ENCODE measurements around the gene WDPCP. TPM values are rescaled to one million over a fixed set of nuclear protein-coding genes. Genes with fewer than 3 reads are reported as not detected.
"Not testable (repeated sequence)": the region's sequence is repeated elsewhere in the genome, so short reads cannot be mapped to it uniquely, and the experiment has no call there.

WDPCP gene
- polyA plus RNA-seq, 3 donors = 12.3 to 16.2 (median 15.5) TPM

GRCh38 chr2:63334910-63335309 lies 253.4 kb downstream of the WDPCP start:
- no peak for DNase-seq (ENCODE audit: extremely low read depth in 1 of 11, low read depth in 9 of 11, low spot score in 4 of 11)

DNA sequence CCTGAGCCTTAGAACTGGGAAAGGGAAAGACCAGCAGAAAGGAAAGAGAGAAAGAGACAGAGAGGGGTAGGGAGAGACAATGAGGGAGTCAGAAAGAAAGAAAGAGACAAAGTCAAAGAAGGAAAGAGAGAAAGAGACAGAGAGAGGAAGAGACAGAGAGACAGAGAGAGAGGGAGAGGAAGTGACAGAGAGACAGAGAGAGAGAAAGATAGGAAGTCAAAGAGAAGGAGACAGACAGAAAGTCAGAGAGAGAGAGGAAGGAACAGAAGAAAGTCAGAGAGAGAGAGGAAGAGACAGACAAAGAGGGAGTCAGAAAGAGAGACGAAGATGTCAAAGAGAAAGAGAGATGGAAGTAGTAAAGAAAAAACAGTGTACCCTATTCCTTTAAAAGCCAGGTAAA lies 261.8 kb downstream of the WDPCP start:
- no peak for DNase-seq (ENCODE audit: extremely low read depth in 1 of 11, low read depth in 9 of 11, low spot score in 4 of 11)

GRCh38 chr2:63323662-63324061 lies 264.6 kb downstream of the WDPCP start:
- DNase-seq (ENCODE audit: extremely low read depth in 1 of 11, low read depth in 9 of 11, low spot score in 4 of 11) = not testable (repeated sequence)

DNA sequence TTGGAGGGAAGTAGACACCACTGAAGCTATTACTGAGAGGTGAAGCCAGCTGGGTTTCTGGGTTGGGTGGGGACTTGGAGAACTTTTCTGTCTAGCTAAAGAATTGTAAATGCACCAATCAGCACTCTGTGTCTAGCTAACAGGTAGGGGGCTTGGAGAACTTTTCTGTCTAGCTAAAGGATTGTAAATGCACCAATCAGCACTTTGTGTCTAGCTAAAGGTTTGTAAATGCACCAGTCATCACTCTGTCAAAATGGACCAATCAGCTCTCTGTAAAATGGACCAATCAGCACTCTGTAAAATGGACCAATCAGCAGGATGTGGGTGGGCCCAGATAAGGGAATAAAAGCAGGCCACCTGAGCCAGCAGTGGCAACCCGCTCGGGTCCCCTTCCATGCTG lies 266.3 kb downstream of the WDPCP start:
- not testable (repeated sequence) for DNase-seq (ENCODE audit: extremely low read depth in 1 of 11, low read depth in 9 of 11, low spot score in 4 of 11)

DNA sequence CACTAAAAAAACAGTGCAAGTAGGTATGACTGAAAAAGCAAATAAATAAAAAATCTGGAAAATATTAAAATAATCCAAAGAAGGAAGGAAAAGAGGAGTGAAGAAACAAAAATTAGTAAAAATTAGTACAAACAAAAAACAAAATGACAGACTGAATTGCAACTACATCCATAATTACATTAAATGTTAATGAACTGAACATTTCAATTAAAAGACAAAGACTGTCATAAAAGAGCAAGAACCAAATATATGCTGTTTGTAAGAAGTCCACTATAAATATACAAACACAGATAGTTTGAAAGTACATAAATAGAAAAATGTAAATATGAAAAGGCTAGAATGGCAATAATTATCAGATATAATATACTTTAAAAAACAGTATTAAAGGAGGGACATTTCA lies 267.6 kb downstream of the WDPCP start:
- no peak for DNase-seq (ENCODE audit: extremely low read depth in 1 of 11, low read depth in 9 of 11, low spot score in 4 of 11)

- DNase-seq (ENCODE audit: extremely low read depth in 1 of 11, low read depth in 9 of 11, low spot score in 4 of 11) = no peak
These were observed 277.7 kb downstream of the WDPCP start for GRCh38 chr2:63310614-63311013.

DNA sequence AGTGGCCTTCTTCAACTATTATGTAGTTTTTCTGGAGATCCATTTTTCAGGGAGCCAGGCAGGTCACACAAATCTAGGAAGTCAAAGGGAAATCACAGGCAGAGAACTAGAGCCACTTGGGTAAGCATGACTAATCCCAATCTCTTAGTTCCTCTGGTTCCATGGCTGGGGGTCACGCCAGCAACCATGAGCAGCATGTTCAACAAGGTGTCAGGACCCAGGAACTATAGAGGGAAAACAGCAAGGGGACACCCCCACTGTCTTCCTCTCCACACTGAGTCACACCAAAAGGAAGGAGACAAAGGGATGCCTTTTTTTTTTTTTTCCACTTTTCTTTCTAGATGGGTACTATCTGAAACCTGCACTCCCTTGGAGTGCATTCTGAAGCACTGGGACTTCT lies 286.8 kb downstream of the WDPCP start:
- DNase-seq (ENCODE audit: extremely low read depth in 1 of 11, low read depth in 9 of 11, low spot score in 4 of 11) = peak in 1 of 11 donors; percentile 10

DNA sequence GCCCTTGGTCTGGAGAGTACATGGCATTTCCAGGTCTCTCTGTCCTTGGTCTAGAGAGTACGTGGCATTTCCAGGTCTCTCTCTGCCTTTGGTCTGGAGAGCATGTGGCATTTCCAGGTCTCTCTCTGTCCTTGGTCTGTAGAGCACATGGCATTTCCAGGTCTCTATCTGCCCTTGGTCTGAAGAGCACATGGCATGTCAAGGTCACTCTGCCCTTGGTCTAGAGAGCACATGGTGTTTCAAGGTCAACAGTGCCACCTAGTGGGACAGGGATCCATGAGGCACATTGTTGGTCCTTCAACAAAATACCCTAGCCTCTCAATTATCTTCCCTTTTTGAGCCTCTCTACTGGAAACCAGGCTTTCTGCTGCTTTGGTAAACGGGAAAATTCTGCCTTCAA lies 287.4 kb downstream of the WDPCP start:
- no peak for DNase-seq (ENCODE audit: extremely low read depth in 1 of 11, low read depth in 9 of 11, low spot score in 4 of 11)

DNA sequence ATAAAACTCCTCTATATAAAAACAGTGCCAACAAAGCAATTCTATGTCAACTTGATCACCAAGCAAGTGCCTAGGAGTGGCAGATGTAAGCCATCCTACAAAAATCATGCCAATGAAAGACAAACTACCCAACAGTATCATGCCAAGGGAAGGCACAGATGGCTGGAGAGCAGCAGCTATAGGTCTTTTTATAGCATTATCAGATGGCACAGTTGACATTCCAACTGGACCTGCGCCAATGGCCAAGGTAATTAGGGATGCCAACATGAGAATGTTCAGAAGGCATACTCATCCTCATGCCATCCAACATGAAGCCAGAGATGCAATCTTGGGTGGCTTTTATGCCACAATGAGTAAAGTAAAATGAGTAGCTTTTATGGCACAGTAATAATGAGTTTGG lies 300.3 kb downstream of the WDPCP start:
- no peak for DNase-seq (ENCODE audit: extremely low read depth in 1 of 11, low read depth in 9 of 11, low spot score in 4 of 11)

- not testable (repeated sequence) for DNase-seq (ENCODE audit: extremely low read depth in 1 of 11, low read depth in 9 of 11, low spot score in 4 of 11)
These were observed 301.8 kb downstream of the WDPCP start for GRCh38 chr2:63286520-63286919.

DNA sequence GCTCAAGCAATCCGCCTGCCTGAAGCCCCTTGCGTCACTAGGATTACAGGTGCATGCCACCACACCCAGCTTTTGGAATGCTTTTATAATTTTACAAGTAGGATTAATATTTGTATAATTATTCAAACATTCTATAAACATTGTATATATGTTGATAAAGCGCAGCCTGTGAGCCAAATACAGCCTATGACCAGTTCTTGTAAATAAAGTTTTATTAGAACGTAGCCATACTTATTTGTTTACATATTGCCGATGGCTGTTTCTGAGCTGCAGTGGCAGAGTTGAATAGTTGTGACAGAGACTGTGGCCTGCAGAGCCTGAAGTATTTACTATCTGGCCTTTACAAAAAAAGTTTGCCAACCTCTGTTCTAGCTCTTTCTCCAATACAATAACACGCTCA lies 305.0 kb downstream of the WDPCP start:
- no peak for DNase-seq (ENCODE audit: extremely low read depth in 1 of 11, low read depth in 9 of 11, low spot score in 4 of 11)

DNA sequence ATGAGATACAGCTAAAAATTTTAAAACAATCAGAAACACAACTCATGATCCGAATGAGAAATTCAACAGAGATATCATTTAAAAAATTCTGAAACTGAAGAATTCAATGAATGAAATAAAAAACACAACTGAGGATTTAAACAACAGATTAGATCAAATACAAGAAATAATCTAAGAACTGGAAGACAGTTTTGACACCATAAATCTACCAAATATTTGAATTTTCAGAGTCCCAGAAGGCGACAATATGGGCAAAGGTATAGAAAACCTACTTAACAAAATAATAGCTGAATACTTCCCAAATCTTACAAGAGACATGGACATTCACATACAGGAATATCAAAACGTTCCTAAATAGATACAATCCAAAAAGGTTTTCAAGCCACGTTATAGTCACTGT lies 315.7 kb downstream of the WDPCP start:
- no peak for DNase-seq (ENCODE audit: extremely low read depth in 1 of 11, low read depth in 9 of 11, low spot score in 4 of 11)

DNA sequence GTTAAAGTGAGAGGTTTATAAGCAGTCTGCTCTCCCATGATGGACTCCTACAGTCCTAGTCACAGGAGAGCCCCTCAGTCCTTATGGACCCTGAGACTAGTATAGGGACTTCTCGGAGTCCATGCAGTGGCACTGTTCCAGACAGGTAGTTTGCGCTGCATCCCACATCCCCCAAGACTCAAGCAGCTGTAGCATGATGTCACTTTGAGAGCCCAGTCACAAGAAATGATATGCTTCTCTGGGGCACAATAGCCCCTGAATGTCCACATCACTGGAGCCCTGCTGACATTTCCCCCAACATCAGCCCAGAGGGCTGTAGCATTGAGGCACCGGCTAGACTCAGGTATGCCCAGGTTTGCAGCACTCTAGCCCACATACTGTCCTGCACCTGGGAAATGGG lies 317.6 kb downstream of the WDPCP start:
- no peak for DNase-seq (ENCODE audit: extremely low read depth in 1 of 11, low read depth in 9 of 11, low spot score in 4 of 11)

DNA sequence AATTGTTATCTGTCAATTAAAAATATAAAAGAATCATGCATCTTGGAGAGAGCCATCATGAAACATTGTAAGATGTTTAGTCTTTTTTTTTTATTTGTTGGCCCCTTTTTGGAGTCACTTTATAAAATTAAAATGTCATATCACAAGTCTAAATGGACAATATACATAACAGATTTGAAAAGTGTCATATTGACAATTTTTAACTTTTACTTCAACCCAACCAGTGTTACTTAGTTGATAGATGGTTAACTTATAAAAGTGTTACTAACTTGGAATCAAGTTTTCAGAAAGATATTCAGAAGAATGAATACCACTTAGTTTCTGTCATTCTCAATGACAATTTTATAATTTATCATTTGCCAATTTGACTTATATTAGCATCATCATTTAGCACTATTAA lies 319.3 kb downstream of the WDPCP start:
- DNase-seq (ENCODE audit: extremely low read depth in 1 of 11, low read depth in 9 of 11, low spot score in 4 of 11) = no peak

GRCh38 chr2:63261137-63261621 lies 327.1 kb downstream of the WDPCP start:
- DNase-seq (ENCODE audit: extremely low read depth in 1 of 11, low read depth in 9 of 11, low spot score in 4 of 11) = no peak

GRCh38 chr2:63257473-63257872 lies 330.8 kb downstream of the WDPCP start:
- no peak for DNase-seq (ENCODE audit: extremely low read depth in 1 of 11, low read depth in 9 of 11, low spot score in 4 of 11)

- no peak for DNase-seq (ENCODE audit: extremely low read depth in 1 of 11, low read depth in 9 of 11, low spot score in 4 of 11)
These were observed 339.1 kb downstream of the WDPCP start for GRCh38 chr2:63249161-63249560.

DNA sequence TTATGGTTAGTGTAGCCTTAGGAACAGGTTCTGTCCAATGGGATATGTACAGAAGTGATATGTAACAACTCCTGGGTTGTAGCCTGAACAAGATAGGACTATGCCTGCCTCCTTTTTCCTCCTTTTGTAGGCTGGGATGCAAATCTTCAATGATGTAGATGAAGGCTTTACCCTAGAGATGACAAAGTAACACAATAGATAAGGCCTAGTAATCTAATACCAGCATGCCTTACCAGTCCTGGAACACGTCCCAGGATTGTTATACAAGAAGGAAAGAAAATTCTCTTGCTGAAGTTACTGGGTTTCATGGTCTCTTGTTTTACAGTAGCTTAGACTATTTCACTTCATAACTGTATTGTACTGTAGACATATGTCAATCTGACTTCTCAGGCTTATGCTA lies 345.5 kb downstream of the WDPCP start:
- DNase-seq (ENCODE audit: extremely low read depth in 1 of 11, low read depth in 9 of 11, low spot score in 4 of 11) = no peak

DNA sequence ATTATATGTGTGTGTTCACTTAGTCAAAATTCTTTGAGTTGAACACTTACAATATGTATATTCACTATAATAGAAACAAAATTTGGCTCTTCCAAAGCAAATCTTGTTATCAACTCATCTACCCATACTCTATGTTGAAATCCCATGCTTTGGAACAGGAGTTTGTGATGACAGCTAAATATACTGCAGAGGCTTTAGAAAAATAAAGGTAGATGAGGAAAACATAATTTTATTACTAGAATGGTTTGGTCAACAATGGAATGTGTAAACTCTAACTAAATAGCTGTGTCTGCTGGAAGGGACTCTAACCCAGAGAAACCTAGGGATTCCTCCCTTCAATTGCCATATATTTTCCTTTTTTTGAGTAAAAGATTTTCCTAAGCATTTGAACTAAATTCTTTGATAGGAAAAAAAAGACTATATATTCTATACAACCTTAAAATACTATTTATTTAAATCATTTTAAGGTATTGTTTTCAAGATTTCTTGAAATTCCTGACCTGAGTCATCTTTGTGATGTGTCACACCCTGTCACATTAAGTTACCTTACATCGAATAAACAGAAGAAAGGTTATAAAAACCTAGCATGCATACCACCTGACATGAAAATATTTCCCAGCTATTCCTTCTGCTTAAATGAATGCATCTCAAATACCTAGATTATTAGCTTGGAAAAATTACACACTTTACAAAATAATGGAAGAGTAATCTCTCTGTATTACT lies 362.2 kb downstream of the WDPCP start:
- DNase-seq (ENCODE audit: extremely low read depth in 1 of 11, low read depth in 9 of 11, low spot score in 4 of 11) = no peak

GRCh38 chr2:63218800-63219526 lies 369.3 kb downstream of the WDPCP start:
- peak in 1 of 11 donors; percentile 1 for DNase-seq (ENCODE audit: extremely low read depth in 1 of 11, low read depth in 9 of 11, low spot score in 4 of 11)

- no peak for DNase-seq (ENCODE audit: extremely low read depth in 1 of 11, low read depth in 9 of 11, low spot score in 4 of 11)
These were observed 393.0 kb downstream of the WDPCP start for GRCh38 chr2:63195310-63195709.

All from renal cortex interstitium (tissue), 11 donors.